NCI-H1930 (cell line): ENCODE results near the gene CADM2.
A peak's percentile ranks its signal among the peaks of the same experiment; 100 is the strongest.
"Not testable (repeated sequence)": the region's sequence is repeated elsewhere in the genome, so short reads cannot be mapped to it uniquely, and the experiment has no call there.

Experiments used
- DNase-seq, 2 experiments: peaks; one replicate each; lab custom pipeline; 2025; lab: John Stamatoyannopoulos, UW

CADM2 gene

GRCh38 chr3:85935171-85935570, 976.4 kb downstream of the CADM2 start:
- DNase-seq: no peak

- no peak for DNase-seq
These were observed 980.3 kb downstream of the CADM2 start for GRCh38 chr3:85939074-85939482.

- DNase-seq: no peak
These were observed 991.6 kb downstream of the CADM2 start for GRCh38 chr3:85950435-85950834.

GRCh38 chr3:85960793-85961192, 1002.0 kb downstream of the CADM2 start:
- DNase-seq: no peak

- DNase-seq: no peak
These were observed 1019.0 kb downstream of the CADM2 start for GRCh38 chr3:85977615-85978338.

GRCh38 chr3:85979034-85979433, 1020.2 kb downstream of the CADM2 start:
- DNase-seq: no peak

GRCh38 chr3:85989581-85989980, 1030.8 kb downstream of the CADM2 start:
- not testable (repeated sequence) for DNase-seq

GRCh38 chr3:86029590-86029989, 1070.8 kb downstream of the CADM2 start:
- DNase-seq: no peak

- DNase-seq: no peak
These were observed 1079.1 kb downstream of the CADM2 start for GRCh38 chr3:86037916-86038315.

- DNase-seq: peak in 1 of 2 experiments; percentile 8
These were observed 1087.8 kb downstream of the CADM2 start for GRCh38 chr3:86046436-86047136.

GRCh38 chr3:86047161-86047560, 1088.4 kb downstream of the CADM2 start:
- DNase-seq: peak in 1 of 2 experiments; percentile 40

GRCh38 chr3:86051058-86051457, 1092.3 kb downstream of the CADM2 start:
- no peak for DNase-seq

- DNase-seq: no peak
These were observed 1097.2 kb downstream of the CADM2 start for GRCh38 chr3:86056032-86056431.

GRCh38 chr3:86056962-86057361, 1098.2 kb downstream of the CADM2 start:
- no peak for DNase-seq

- no peak for DNase-seq
These were observed 1115.0 kb downstream of the CADM2 start for GRCh38 chr3:86073799-86074198.

- no peak for DNase-seq
These were observed 1128.5 kb downstream of the CADM2 start for GRCh38 chr3:86087160-86087871.

- no peak for DNase-seq
These were observed 1145.4 kb downstream of the CADM2 start for GRCh38 chr3:86104154-86104553.

GRCh38 chr3:86109434-86109833, 1150.6 kb downstream of the CADM2 start:
- DNase-seq: no peak
